ENCODE results near the gene SLC2A9.

DNA sequence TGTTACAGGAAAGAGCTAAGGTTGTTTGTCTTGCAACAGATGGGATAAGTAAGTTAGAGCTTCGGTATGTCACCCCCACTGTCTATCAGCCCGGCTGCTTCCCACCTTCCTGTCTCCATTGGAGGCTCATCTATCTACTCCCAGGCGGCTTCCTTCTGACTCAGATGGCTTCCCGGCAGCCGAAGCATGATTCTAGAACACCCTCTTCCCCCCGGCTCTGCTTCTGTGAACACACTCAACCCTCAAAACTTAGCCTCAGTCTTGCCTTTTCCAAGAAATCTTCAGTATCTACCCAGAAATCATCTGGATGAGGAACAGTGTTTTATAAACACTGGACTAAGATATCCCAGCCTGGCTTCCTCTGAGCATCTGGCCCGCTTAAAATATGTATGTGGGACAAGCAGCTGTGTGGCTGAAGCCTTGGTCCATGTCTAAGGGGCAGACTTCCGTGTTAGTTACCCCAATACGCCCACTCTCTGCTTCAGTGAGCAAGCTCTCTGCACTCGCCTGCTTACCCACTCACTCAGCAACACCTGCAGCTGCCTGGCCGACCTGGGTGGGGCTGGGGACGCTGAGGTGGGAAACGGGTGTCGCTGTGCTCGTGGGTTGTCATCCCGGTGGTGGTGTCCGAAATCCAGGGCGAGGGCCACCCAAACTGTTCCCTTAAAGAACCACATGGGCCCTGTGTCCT is 12.0 kb upstream of the SLC2A9 start:
- TF ChIP-seq CTCF (IDR thresholded peaks at IDR 0.05; ENCODE audit: poor library complexity) (no peak), EZH2phosphoT487 (IDR thresholded peaks at IDR 0.05; ENCODE audit: low read depth, severe bottlenecking, unreplicated experiment) (no peak)

Data from hepatocyte (in vitro differentiated cells).